H1 (cell line): ENCODE measurements around the gene ST6GALNAC3.

Source experiments
- CEBPB ChIP-seq: IDR thresholded peaks from 2 replicates; pipeline ENCODE4 v1.6.1; 2012; ENCODE audit warnings: low read depth, low read length
- CTCF ChIP-seq, 3 experiments: IDR thresholded peaks; 1 replicate in 2 of 3; 2 replicates in 1 of 3; pipeline versions ENCODE4 v1.5.1 to v1.6.1; 2011; ENCODE audit warnings: low read length in 3 of 3, mild to moderate bottlenecking in 3 of 3, inconsistent platforms in 2 of 3, low read depth in 1 of 3, moderate library complexity in 1 of 3; ENCODE audit not compliant: insufficient read depth in 1 of 3; ENCODE audit errors: control extremely low read depth in 1 of 3
- RNF2 ChIP-seq: fragments of 200-900, 300-1000 bp; sonication (generic); IDR thresholded peaks from 2 replicates; pipeline ENCODE4 v1.7.1; 2016; ENCODE audit warnings: borderline replicate concordance, low read depth, mild to moderate bottlenecking, antibody characterized with exemption, low read length; ENCODE audit not compliant: poor library complexity, severe bottlenecking; ENCODE audit errors: missing control alignments

GRCh38 chr1:76444773-76445172 lies 370.2 kb downstream of the ST6GALNAC3 start:
- TF ChIP-seq CTCF (IDR thresholded peaks at IDR 0.05; ENCODE audit: control extremely low read depth in 1 of 3, insufficient read depth in 1 of 3, low read depth in 1 of 3, low read length in 3 of 3) (no peak), RNF2 (no peak), CEBPB (no peak)
